ENCODE data around the gene PTDSS2. TPM values are rescaled to one million over a fixed set of nuclear protein-coding genes. Genes with fewer than 3 reads are reported as not detected.
A peak's percentile ranks its signal among the peaks of the same experiment; 100 is the strongest.

PTDSS2 gene
- total and polyA plus RNA-seq, 9 of the 15 experiments (the other 6 are each of a cell fraction or from before 2014, with no cell fraction given) = 0.45 to 53.9 (median 17.2) TPM

DNA sequence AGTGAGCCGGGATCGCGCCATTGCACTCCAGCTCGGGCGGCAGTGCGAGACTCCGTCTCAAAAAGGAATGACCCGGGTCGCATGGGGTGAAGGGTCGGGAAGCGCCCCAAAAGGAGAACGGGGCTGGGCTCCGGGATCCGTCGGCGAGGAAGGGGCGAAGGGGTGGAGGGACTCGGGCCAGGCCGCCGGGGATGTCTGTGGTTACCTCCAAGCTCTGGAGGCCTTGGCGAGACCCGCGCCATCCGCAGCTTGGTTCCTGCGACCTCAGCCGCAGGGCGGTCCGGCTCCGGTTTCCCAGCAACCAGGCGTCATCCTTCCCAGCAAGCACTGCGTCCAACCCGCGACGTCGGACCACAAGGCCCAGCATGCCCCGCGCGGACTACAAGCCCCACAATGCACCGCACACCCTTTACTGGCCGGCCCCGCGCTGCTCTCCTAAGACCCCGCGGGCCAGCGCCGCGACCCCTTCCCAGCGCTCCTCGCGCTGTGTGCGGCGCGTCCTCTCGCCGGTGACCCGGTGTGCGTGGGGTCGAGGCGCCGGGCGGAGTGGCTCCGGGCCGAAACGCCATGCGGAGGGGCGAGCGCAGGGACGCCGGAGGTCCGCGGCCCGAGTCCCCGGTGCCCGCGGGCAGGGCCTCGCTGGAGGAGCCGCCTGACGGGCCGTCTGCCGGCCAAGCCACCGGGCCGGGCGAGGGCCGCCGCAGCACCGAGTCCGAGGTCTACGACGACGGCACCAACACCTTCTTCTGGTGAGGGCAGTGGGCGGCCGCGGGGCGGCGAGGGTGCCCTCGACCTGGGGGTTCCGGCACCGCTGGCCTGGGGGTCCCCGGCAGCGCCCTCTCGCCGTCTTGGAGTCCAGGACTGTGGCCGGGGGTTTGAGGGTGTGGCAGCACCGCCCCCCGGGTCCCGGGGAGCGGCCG, at the start of gene PTDSS2 (continued):
- TF ChIP-seq PRMT5 (CRISPR knock-in tag; IDR thresholded peaks at IDR 0.05) = no peak
- no peak for TF ChIP-seq CHCHD3 (CRISPR knock-in tag; IDR thresholded peaks at IDR 0.05)
- peak; percentile 72 for TF ChIP-seq FIP1L1 (IDR thresholded peaks at IDR 0.05; ENCODE audit: low read depth, low read length, poor library complexity, severe bottlenecking)
- TF ChIP-seq CXXC5 (CRISPR knock-in tag; IDR thresholded peaks at IDR 0.05) = peak; percentile 54
- 0 out of 2 replicates have a peak, but pooled peaks have one; percentile 17 for TF ChIP-seq ZFPM2 (CRISPR knock-in tag; IDR thresholded peaks at IDR 0.05)
- TF ChIP-seq LARP7 (IDR thresholded peaks at IDR 0.05) = no peak; the same call in 1 of the 2 replicates
- no peak for TF ChIP-seq E2F3 (CRISPR knock-in tag; IDR thresholded peaks at IDR 0.05)
- TF ChIP-seq, protein P1, sequence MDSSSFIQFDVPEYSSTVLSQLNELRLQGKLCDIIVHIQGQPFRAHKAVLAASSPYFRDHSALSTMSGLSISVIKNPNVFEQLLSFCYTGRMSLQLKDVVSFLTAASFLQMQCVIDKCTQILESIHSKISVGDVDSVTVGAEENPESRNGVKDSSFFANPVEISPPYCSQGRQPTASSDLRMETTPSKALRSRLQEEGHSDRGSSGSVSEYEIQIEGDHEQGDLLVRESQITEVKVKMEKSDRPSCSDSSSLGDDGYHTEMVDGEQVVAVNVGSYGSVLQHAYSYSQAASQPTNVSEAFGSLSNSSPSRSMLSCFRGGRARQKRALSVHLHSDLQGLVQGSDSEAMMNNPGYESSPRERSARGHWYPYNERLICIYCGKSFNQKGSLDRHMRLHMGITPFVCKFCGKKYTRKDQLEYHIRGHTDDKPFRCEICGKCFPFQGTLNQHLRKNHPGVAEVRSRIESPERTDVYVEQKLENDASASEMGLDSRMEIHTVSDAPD (CRISPR knock-in tag; IDR thresholded peaks at IDR 0.05) = no peak
- peak; percentile 54; the same call in 1 of the 2 replicates for TF ChIP-seq RREB1 (CRISPR knock-in tag; IDR thresholded peaks at IDR 0.05)
- TF ChIP-seq NCOR1 (IDR thresholded peaks at IDR 0.05) = no peak
- no peak for TF ChIP-seq CC2D1A (IDR thresholded peaks at IDR 0.05)
- TF ChIP-seq, protein P2, sequence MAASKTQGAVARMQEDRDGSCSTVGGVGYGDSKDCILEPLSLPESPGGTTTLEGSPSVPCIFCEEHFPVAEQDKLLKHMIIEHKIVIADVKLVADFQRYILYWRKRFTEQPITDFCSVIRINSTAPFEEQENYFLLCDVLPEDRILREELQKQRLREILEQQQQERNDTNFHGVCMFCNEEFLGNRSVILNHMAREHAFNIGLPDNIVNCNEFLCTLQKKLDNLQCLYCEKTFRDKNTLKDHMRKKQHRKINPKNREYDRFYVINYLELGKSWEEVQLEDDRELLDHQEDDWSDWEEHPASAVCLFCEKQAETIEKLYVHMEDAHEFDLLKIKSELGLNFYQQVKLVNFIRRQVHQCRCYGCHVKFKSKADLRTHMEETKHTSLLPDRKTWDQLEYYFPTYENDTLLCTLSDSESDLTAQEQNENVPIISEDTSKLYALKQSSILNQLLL (CRISPR knock-in tag; IDR thresholded peaks at IDR 0.05; ENCODE audit: borderline replicate concordance) = no peak
- no peak for TF ChIP-seq ZNF699 (CRISPR knock-in tag; IDR thresholded peaks at IDR 0.05; ENCODE audit: insufficient replicate concordance)
- no peak for TF ChIP-seq ZNF707 (CRISPR knock-in tag; conservative IDR thresholded peaks at IDR 0.05)
- TF ChIP-seq THAP7 (CRISPR knock-in tag; IDR thresholded peaks at IDR 0.05) = no peak
- TF ChIP-seq TRIM24 (IDR thresholded peaks at IDR 0.05) = no peak
- no peak for TF ChIP-seq PML (IDR thresholded peaks at IDR 0.05; ENCODE audit: low read length)
- TF ChIP-seq ETV5 (CRISPR knock-in tag; IDR thresholded peaks at IDR 0.05; ENCODE audit: low read depth) = no peak
- TF ChIP-seq WHSC1 (IDR thresholded peaks at IDR 0.05; ENCODE audit: low read length) = no peak
- TF ChIP-seq MAZ (CRISPR knock-in tag; conservative IDR thresholded peaks at IDR 0.05 in 1 of 2, IDR thresholded peaks at IDR 0.05 in 1 of 2) = peak in 1 of 2 experiments; percentile 67; a peak in 1 of 4 replicates
